Keratinocyte (primary cell): ENCODE results near the gene CTNNBL1. TPM values are rescaled to one million over a fixed set of nuclear protein-coding genes. Genes with fewer than 3 reads are reported as not detected.

Experiments used
- DNase-seq: peaks from one replicate; pipeline ENCODE4 v3.0.0-alpha.2; 2011; ENCODE audit warnings: low read depth, missing footprints, low spot score
- FAIRE-seq: peaks from 2 replicates; lab custom pipeline; 2011; peaks lifted over from hg19 to GRCh38; lab: Jason Lieb, UNC
- H2AFZ ChIP-seq: 2 replicates; pipeline ENCODE4 v1.6.0; 2012; ENCODE audit warnings: low read length, control low read depth, inconsistent platforms; ENCODE audit not compliant: control insufficient read depth
- H3K27ac ChIP-seq: 2 replicates; pipeline ENCODE4 v1.5.1; 2011; ENCODE audit warnings: low read length; ENCODE audit not compliant: control insufficient read depth, insufficient read depth
- H3K27me3 ChIP-seq: 3 replicates; pipeline ENCODE4 v1.6.0; 2011; ENCODE audit warnings: low read length; ENCODE audit not compliant: control insufficient read depth, insufficient read depth; ENCODE audit errors: extremely low read depth
- H3K36me3 ChIP-seq, 2 experiments: 2 replicates in 1 of 2; 3 replicates in 1 of 2; pipeline ENCODE4 v1.5.1; 2011; ENCODE audit warnings: low read length in 2 of 2, mild to moderate bottlenecking in 1 of 2; ENCODE audit not compliant: control insufficient read depth in 2 of 2, insufficient read depth in 2 of 2; ENCODE audit errors: extremely low read depth in 1 of 2
- H3K4me1 ChIP-seq: 3 replicates; pipeline ENCODE4 v1.5.1; 2011; ENCODE audit warnings: low read length; ENCODE audit not compliant: control insufficient read depth, insufficient read depth; ENCODE audit errors: extremely low read depth
- H3K4me2 ChIP-seq: 3 replicates; pipeline ENCODE4 v1.6.0; 2011; ENCODE audit warnings: low read depth, low read length; ENCODE audit not compliant: control insufficient read depth, insufficient read depth; ENCODE audit errors: extremely low read depth
- H3K4me3 ChIP-seq, 3 experiments: fragments of 200-600 bp in 1 of 3; sonication (generic) in 1 of 3; 2 replicates in 2 of 3; 3 replicates in 1 of 3; pipeline ENCODE4 v1.5.1; 2011 to 2016; ENCODE audit warnings: low read length in 3 of 3, mild to moderate bottlenecking in 3 of 3, control low read depth in 2 of 3, inconsistent platforms in 1 of 3, low read depth in 1 of 3, mixed read lengths in 1 of 3, mixed run types in 1 of 3, moderate library complexity in 1 of 3; ENCODE audit not compliant: control insufficient read depth in 2 of 3, insufficient read depth in 2 of 3; ENCODE audit errors: extremely low read depth in 1 of 3
- H3K79me2 ChIP-seq: 2 replicates; pipeline ENCODE4 v1.6.0; 2012; ENCODE audit warnings: low read length; ENCODE audit not compliant: control insufficient read depth, insufficient read depth
- H3K9ac ChIP-seq: 3 replicates; pipeline ENCODE4 v1.6.0; 2011; ENCODE audit warnings: low read length; ENCODE audit not compliant: control insufficient read depth, insufficient read depth; ENCODE audit errors: extremely low read depth
- H3K9me1 ChIP-seq: 3 replicates; pipeline ENCODE4 v1.6.0; 2011; ENCODE audit warnings: low read length; ENCODE audit not compliant: control insufficient read depth, insufficient read depth; ENCODE audit errors: extremely low read depth
- H3K9me3 ChIP-seq: 2 replicates; pipeline ENCODE4 v1.5.1; 2012; ENCODE audit warnings: low read depth, low read length; ENCODE audit not compliant: control insufficient read depth
- H4K20me1 ChIP-seq: 3 replicates; pipeline ENCODE4 v1.6.0; 2011; ENCODE audit warnings: low read length; ENCODE audit not compliant: control insufficient read depth, insufficient read depth; ENCODE audit errors: extremely low read depth
- EZH2 ChIP-seq: IDR thresholded peaks from one replicate; pipeline ENCODE4 v1.6.1; 2012; ENCODE audit warnings: inconsistent platforms, mild to moderate bottlenecking, low read length, moderate library complexity
- dilution Hi-C: fragments of 300-500 bp; cut with MboI; formaldehyde crosslinking; loops from one replicate; pipeline ENCODE4 v1.7.0; 2020; ENCODE audit warnings: low sequenced_read_pairs; ENCODE audit not compliant: extremely low pct_ligation_motif_present
- polyA plus RNA-seq, 5 experiments: library from polyadenylated mRNA; depleted of rRNA in 3 of 5; stranded (reverse) in 3 of 5; stranded (forward) in 1 of 5; unstranded in 1 of 5; fragments of >200 nt; gene quantifications; 1 replicate in 1 of 5; 2 replicates in 3 of 5; 3 replicates in 1 of 5; pipeline versions ENCODE4 v1.2.1 to v1.2.3, GENCODE V29; 2011 to 2012; ENCODE audit warnings: missing spikeins in 2 of 5, low read depth in 1 of 5, low replicate concordance in 1 of 5
- TF ChIP-seq, protein P1 (sequence below), 3 experiments: IDR thresholded peaks in 1 of 3; conservative IDR thresholded peaks in 1 of 3; optimal IDR thresholded peaks in 1 of 3; 2 replicates in 2 of 3; 3 replicates in 1 of 3; pipeline versions ENCODE3 to v1.5.1; 2011; ENCODE audit warnings: low read length in 3 of 3, mild to moderate bottlenecking in 3 of 3, moderate library complexity in 2 of 3, control low read depth in 1 of 3, inconsistent platforms in 1 of 3; ENCODE audit not compliant: insufficient read depth in 2 of 3; ENCODE audit errors: extremely low read depth in 1 of 3

CTNNBL1 gene
- polyA plus RNA-seq, 1 donor (not counting 4 experiments of a cell fraction or from before 2014, with no cell fraction given), result 37.0 TPM

GRCh38 chr20:37866051-37866450 is 172.2 kb downstream of the CTNNBL1 start:
- TF ChIP-seq, protein P1, sequence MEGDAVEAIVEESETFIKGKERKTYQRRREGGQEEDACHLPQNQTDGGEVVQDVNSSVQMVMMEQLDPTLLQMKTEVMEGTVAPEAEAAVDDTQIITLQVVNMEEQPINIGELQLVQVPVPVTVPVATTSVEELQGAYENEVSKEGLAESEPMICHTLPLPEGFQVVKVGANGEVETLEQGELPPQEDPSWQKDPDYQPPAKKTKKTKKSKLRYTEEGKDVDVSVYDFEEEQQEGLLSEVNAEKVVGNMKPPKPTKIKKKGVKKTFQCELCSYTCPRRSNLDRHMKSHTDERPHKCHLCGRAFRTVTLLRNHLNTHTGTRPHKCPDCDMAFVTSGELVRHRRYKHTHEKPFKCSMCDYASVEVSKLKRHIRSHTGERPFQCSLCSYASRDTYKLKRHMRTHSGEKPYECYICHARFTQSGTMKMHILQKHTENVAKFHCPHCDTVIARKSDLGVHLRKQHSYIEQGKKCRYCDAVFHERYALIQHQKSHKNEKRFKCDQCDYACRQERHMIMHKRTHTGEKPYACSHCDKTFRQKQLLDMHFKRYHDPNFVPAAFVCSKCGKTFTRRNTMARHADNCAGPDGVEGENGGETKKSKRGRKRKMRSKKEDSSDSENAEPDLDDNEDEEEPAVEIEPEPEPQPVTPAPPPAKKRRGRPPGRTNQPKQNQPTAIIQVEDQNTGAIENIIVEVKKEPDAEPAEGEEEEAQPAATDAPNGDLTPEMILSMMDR (optimal IDR thresholded peaks at IDR 0.05 in 1 of 3, IDR thresholded peaks at IDR 0.05 in 1 of 3, conservative IDR thresholded peaks at IDR 0.05 in 1 of 3; ENCODE audit: extremely low read depth in 1 of 3, insufficient read depth in 2 of 3, low read length in 3 of 3), result no peak
- no peak for TF ChIP-seq EZH2
- DNase-seq (no peak), FAIRE-seq (no peak)
- Histone ChIP-seq H3K9me3 (no peaks in the 10 kb centered on the region), H3K9ac (no peak overlapping the region), H4K20me1 (no peaks in the 10 kb centered on the region), H3K9me1 (no peaks in the 10 kb centered on the region), H3K36me3 (peaks cover 13 to 18% of the 10 kb centered on the region in 2 experiments), H3K4me1 (no peaks in the 10 kb centered on the region), H3K27me3 (no peaks in the 10 kb centered on the region), H3K4me3 (no peak overlapping the region), H3K4me2 (no peak overlapping the region), H3K79me2 (no peaks in the 10 kb centered on the region), H3K27ac (no peak overlapping the region), H2AFZ (no peak overlapping the region)
- dilution Hi-C loops, result no loop called here

- H3K27me3 ChIP-seq, result no peaks in the 10 kb centered on the region
Observed at GRCh38 chr20:37867289-37868195, 173.7 kb downstream of the CTNNBL1 start.

More at GRCh38 chr20:37867289-37868195, 173.7 kb downstream of the CTNNBL1 start:
- H3K4me3 ChIP-seq, result no peak overlapping the region
- H3K36me3 ChIP-seq, result peaks cover 5 to 14% of the 10 kb centered on the region in 2 experiments
- H3K27ac ChIP-seq, result no peak overlapping the region
- H3K9ac ChIP-seq, result no peak overlapping the region
- no peaks in the 10 kb centered on the region for H3K9me3 ChIP-seq
- dilution Hi-C loops, result no loop called here
- DNase-seq (no peak), FAIRE-seq (no peak)
- no peak overlapping the region for H3K4me2 ChIP-seq
- TF ChIP-seq, protein P1 (optimal IDR thresholded peaks at IDR 0.05 in 1 of 3, IDR thresholded peaks at IDR 0.05 in 1 of 3, conservative IDR thresholded peaks at IDR 0.05 in 1 of 3; ENCODE audit: extremely low read depth in 1 of 3, insufficient read depth in 2 of 3, low read length in 3 of 3), result no peak
- TF ChIP-seq EZH2, result no peak
- H3K4me1 ChIP-seq, result no peaks in the 10 kb centered on the region
- H3K79me2 ChIP-seq, result no peaks in the 10 kb centered on the region
- H4K20me1 ChIP-seq, result no peaks in the 10 kb centered on the region
- H3K9me1 ChIP-seq, result no peaks in the 10 kb centered on the region
- H2AFZ ChIP-seq, result no peak overlapping the region
